Stomach (tissue), 19 donors: ENCODE data around the gene NEK10. TPM values are rescaled to one million over a fixed set of nuclear protein-coding genes. Genes with fewer than 3 reads are reported as not detected.
"Not testable (repeated sequence)": the region's sequence is repeated elsewhere in the genome, so short reads cannot be mapped to it uniquely, and the experiment has no call there.

ENCODE experiments used
- DNase-seq, 2 donors: peaks; one replicate each; pipeline versions ENCODE4 v3.0.0 to v3.0.0-alpha.2; 2013 to 2019
- H3K27ac ChIP-seq, 5 donors: fragments of 200-600 bp in 4 of 5; sonication (generic) in 4 of 5; one replicate each; pipeline ENCODE4 v1.5.1; 2013 to 2019; ENCODE audit warnings: mild to moderate bottlenecking in 1 of 5, moderate library complexity in 1 of 5
- H3K27me3 ChIP-seq, 3 donors: fragments of 200-600 bp; sonication (generic); one replicate each; pipeline ENCODE4 v1.5.1; 2017 to 2019; ENCODE audit warnings: mixed run types in 1 of 3
- H3K36me3 ChIP-seq, 4 donors: fragments of 200-600 bp; sonication (generic); 1 replicate in 3 of 4; 2 replicates in 1 of 4; pipeline ENCODE4 v1.5.1; 2016 to 2019
- H3K4me1 ChIP-seq, 4 donors: fragments of 200-600 bp; sonication (generic); one replicate each; pipeline ENCODE4 v1.5.1; 2016 to 2019
- H3K4me3 ChIP-seq, 4 donors: fragments of 200-600 bp; sonication (generic) in 3 of 4; one replicate each; pipeline ENCODE4 v1.5.1; 2016 to 2019; ENCODE audit warnings: mild to moderate bottlenecking in 1 of 4
- H3K9me3 ChIP-seq, 4 donors: fragments of 200-600 bp; sonication (generic); one replicate each; pipeline ENCODE4 v1.5.1; 2016 to 2019
- CTCF ChIP-seq, 7 experiments: fragments of 450-650 bp in 4 of 7; fragments of 200-600 bp in 3 of 7; sonication (generic) in 3 of 7; IDR thresholded peaks; one replicate each; pipeline ENCODE4 v1.5.1; 2016 to 2019; ENCODE audit warnings: antibody characterized with exemption in 7 of 7, control low read depth in 2 of 7, mild to moderate bottlenecking in 1 of 7
- EP300 ChIP-seq: sonication (generic); formaldehyde crosslinking; IDR thresholded peaks from one replicate; pipeline ENCODE4 v1.6.1; 2017; ENCODE audit warnings: antibody characterized with exemption
- POLR2A ChIP-seq, 4 donors: fragments of 450-650 bp; IDR thresholded peaks; one replicate each; pipeline ENCODE4 v1.6.1; 2016; ENCODE audit warnings: antibody characterized with exemption in 4 of 4, control low read depth in 2 of 4, mild to moderate bottlenecking in 1 of 4, moderate library complexity in 1 of 4
- POLR2AphosphoS5 ChIP-seq, 3 donors: sonication (generic); formaldehyde crosslinking; IDR thresholded peaks; one replicate each; pipeline ENCODE4 v1.6.1; 2016; ENCODE audit warnings: antibody characterized with exemption in 3 of 3
- WGBS, 5 donors: extraction: QIAGEN DNeasy Blood & Tissue Kit in 3 of 5; methylation state at CpG; one replicate each; pipeline versions ENCODE4 v1.1.5 to v1.1.7; 2013 to 2018; 5-methylcytosine and 5-hydroxymethylcytosine counted together
- intact Hi-C: fragments of 100-400 bp; cut with DNase I; formaldehyde crosslinking; loops from one replicate; pipeline ENCODE4 v1.15.1; 2023; ENCODE audit warnings: low total_unique reads
- long read RNA-seq, 10 donors: transcript quantifications; one replicate each; lab custom pipeline, GENCODE V29; 2026
- polyA plus RNA-seq, 3 donors: library from polyadenylated mRNA; stranded (reverse); fragments of 200-250 nt; gene quantifications; one replicate each; pipeline ENCODE4 v1.2.3, GENCODE V29; 2013
- total RNA-seq, 5 donors: library from RNA; depleted of rRNA; stranded (reverse); fragments of >200 nt; gene quantifications; one replicate each; pipeline versions ENCODE4 v1.1.0 to v1.2.3, GENCODE V29; 2014 to 2016
- donor health status: healthy with polysubstance abuse.
- donor health status: Bipolar disorder and iron deficiency.
- donor health status: healthy.

The NEK10 gene
- total RNA-seq (10 to 100 TPM in 1 of 5 donors, 1 to 10 TPM in 1, not detected in 3; 7.4 to 14.3 TPM), polyA plus RNA-seq (1 to 10 TPM in 1 of 3 donors, under 1 TPM in 2; 0.61 to 1.2 (median 0.75) TPM)
- long read RNA-seq, donor 1, result 0 reads
- long read RNA-seq, donor 2, result 0 reads
- long read RNA-seq, donor 3, result 0 reads
- long read RNA-seq, donor 4, result 0 reads
- long read RNA-seq, donor 5, result 0 reads
- long read RNA-seq, donor 6, result 0 reads
- long read RNA-seq, donor 7, result 0 reads
- long read RNA-seq, donor 8, result 0 reads
- long read RNA-seq, donor 9, result 0 reads
- long read RNA-seq, donor 10, result 0 reads

GRCh38 chr3:27368831-27369607, at the start of gene NEK10:
Gene NEK10, minus strand, starts transcription at chr3:27369383. Its CDS starts 16,501 bp downstream, at chr3:27352882.
- intact Hi-C loops, result no loop called here
- no peaks in the 10 kb centered on the region for H3K36me3 ChIP-seq
- peak in 2 of 3 donors; percentile 42 to 82 for TF ChIP-seq POLR2AphosphoS5 (IDR thresholded peaks at IDR 0.05)
- TF ChIP-seq CTCF (IDR thresholded peaks at IDR 0.05), result peak in 1 of 7 experiments; percentile 12
- TF ChIP-seq POLR2A (IDR thresholded peaks at IDR 0.05), result no peak
- no peak for TF ChIP-seq EP300
- DNase-seq, result peak; percentile 94 to 98
- WGBS, 5 donors, result 1 to 2% (median 2%) methylated on average over 36 to 48 of the region's 48 CpGs
- H3K9me3 ChIP-seq, result no peaks in the 10 kb centered on the region
- H3K27me3 ChIP-seq, result no peaks in the 10 kb centered on the region
- peak within 1 kb of the TSS in 2 of 5 donors; percentile 33 to 55 for H3K27ac ChIP-seq
- peaks cover 0 to 14% (median 11%) of the 10 kb centered on the region in 4 donors for H3K4me1 ChIP-seq
- H3K4me3 ChIP-seq, result peak within 1 kb of the TSS; percentile 59 to 87 (median 75)

- Histone ChIP-seq H3K9me3 (no peaks in the 10 kb centered on the region), H3K27me3 (no peaks in the 10 kb centered on the region), H3K36me3 (peaks cover 24 to 61% (median 54%) of the 10 kb centered on the region in 4 donors), H3K4me3 (no peak overlapping the region), H3K4me1 (no peaks in the 10 kb centered on the region), H3K27ac (no peak overlapping the region)
- DNase-seq, result no peak
- TF ChIP-seq EP300, result no peak
- WGBS, 5 donors, result 73 to 89% (median 87%) methylated on average over 1 of the region's 1 CpG
- intact Hi-C loops, result no loop called here
These were observed 46.0 kb upstream of the NEK10 start for GRCh38 chr3:27415202-27415601.

- peaks cover 5 to 56% (median 38%) of the 10 kb centered on the region in 4 donors for H3K36me3 ChIP-seq
- TF ChIP-seq CTCF (IDR thresholded peaks at IDR 0.05) (no peak), POLR2AphosphoS5 (IDR thresholded peaks at IDR 0.05) (no peak), EP300 (no peak), POLR2A (IDR thresholded peaks at IDR 0.05) (no peak)
- H3K27ac ChIP-seq, result no peak overlapping the region
- H3K9me3 ChIP-seq, result no peaks in the 10 kb centered on the region
- no peak overlapping the region for H3K4me3 ChIP-seq
- no peaks in the 10 kb centered on the region for H3K27me3 ChIP-seq
- WGBS, 5 donors, result 52 to 60% (median 54%) methylated on average over 3 of the region's 3 CpGs
- no peaks in the 10 kb centered on the region for H3K4me1 ChIP-seq
- intact Hi-C loops, result no loop called here
- DNase-seq, result no peak
These were observed 23.9 kb upstream of the NEK10 start for GRCh38 chr3:27392950-27393679.

- H3K9me3 ChIP-seq, H3K4me3 ChIP-seq, DNase-seq, intact Hi-C loops, H3K27me3 ChIP-seq, H3K4me1 ChIP-seq, H3K27ac ChIP-seq: not testable (repeated sequence)
- H3K36me3 ChIP-seq, result peaks cover 0 to 52% (median 35%) of the 10 kb centered on the region in 4 donors
- WGBS, 5 donors, result 93 to 96% (median 94%) methylated on average over 10 of the region's 10 CpGs
These were observed 23.2 kb upstream of the NEK10 start for GRCh38 chr3:27392414-27392813.

- TF ChIP-seq CTCF (IDR thresholded peaks at IDR 0.05) (no peak), POLR2A (IDR thresholded peaks at IDR 0.05) (no peak), EP300 (no peak), POLR2AphosphoS5 (IDR thresholded peaks at IDR 0.05) (no peak)
- intact Hi-C loops, result no loop called here
- no peaks in the 10 kb centered on the region for H3K27me3 ChIP-seq
- no peaks in the 10 kb centered on the region for H3K9me3 ChIP-seq
- 79 to 92% (median 88%) methylated on average over 1 of the region's 1 CpG for WGBS, 5 donors
- H3K4me1 ChIP-seq, result no peaks in the 10 kb centered on the region
- H3K36me3 ChIP-seq, result peaks cover 0 to 46% (median 30%) of the 10 kb centered on the region in 4 donors
- H3K27ac ChIP-seq, result no peak overlapping the region
- no peak overlapping the region for H3K4me3 ChIP-seq
- DNase-seq, result no peak
These were observed 22.6 kb upstream of the NEK10 start for GRCh38 chr3:27391796-27392195.
